Activated T-helper 17 cell treated with anti-CD3 and anti-CD28 coated beads, Interleukin-2, amount 50 U/mL, for 72 hours (primary cell): ENCODE measurements around the gene NCR3LG1. TPM values are rescaled to one million over a fixed set of nuclear protein-coding genes. Genes with fewer than 3 reads are reported as not detected.

Experiments
- ATAC-seq: fragments of 150-1000 bp; cut with Tn5 transposase; replicated peaks from 2 replicates; pipeline ENCODE4 v1.10.0; 2021; ENCODE audit warnings: mild to moderate bottlenecking, moderate library complexity
- H3K27ac Mint-ChIP-seq: one replicate; pipeline ENCODE4 v1.8.0; 2022; ENCODE audit warnings: mixed read lengths
- H3K27me3 Mint-ChIP-seq: one replicate; pipeline ENCODE4 v1.8.0; 2022; ENCODE audit warnings: mixed read lengths
- H3K36me3 Mint-ChIP-seq: one replicate; pipeline ENCODE4 v1.8.0; 2022; ENCODE audit warnings: low read depth, mild to moderate bottlenecking, mixed read lengths
- H3K4me1 Mint-ChIP-seq: one replicate; pipeline ENCODE4 v1.8.0; 2022; ENCODE audit warnings: mixed read lengths
- H3K4me3 Mint-ChIP-seq: one replicate; pipeline ENCODE4 v1.8.0; 2022; ENCODE audit warnings: mild to moderate bottlenecking, mixed read lengths
- H3K9me3 Mint-ChIP-seq: one replicate; pipeline ENCODE4 v1.8.0; 2022; ENCODE audit warnings: mixed read lengths
- total RNA-seq, 2 donors: library from RNA; stranded (reverse); gene quantifications; one replicate each; pipeline ENCODE4 v1.2.3, GENCODE V29; 2022

The NCR3LG1 gene
- total RNA-seq, 2 donors from 2014 or later: 0.73 to 0.95 TPM

GRCh38 chr11:17383461-17383860, 31.9 kb downstream of the NCR3LG1 start:
- H3K27me3 Mint-ChIP-seq: no peaks in the 10 kb centered on the region
- no peak overlapping the region for H3K4me3 Mint-ChIP-seq
- no peak overlapping the region for H3K27ac Mint-ChIP-seq
- ATAC-seq: no peak
- H3K36me3 Mint-ChIP-seq: no peaks in the 10 kb centered on the region
- no peaks in the 10 kb centered on the region for H3K9me3 Mint-ChIP-seq
- H3K4me1 Mint-ChIP-seq: no peaks in the 10 kb centered on the region

- no peak overlapping the region for H3K4me3 Mint-ChIP-seq
- H3K27ac Mint-ChIP-seq: no peak overlapping the region
- peak; percentile 62 for ATAC-seq
- H3K27me3 Mint-ChIP-seq: no peaks in the 10 kb centered on the region
- H3K9me3 Mint-ChIP-seq: no peaks in the 10 kb centered on the region
- H3K36me3 Mint-ChIP-seq: no peaks in the 10 kb centered on the region
- no peaks in the 10 kb centered on the region for H3K4me1 Mint-ChIP-seq
Measured at GRCh38 chr11:17384002-17384511, 32.5 kb downstream of the NCR3LG1 start.

GRCh38 chr11:17385492-17385891, 33.9 kb downstream of the NCR3LG1 start:
- no peak for ATAC-seq
- no peak overlapping the region for H3K27ac Mint-ChIP-seq
- H3K4me1 Mint-ChIP-seq: no peaks in the 10 kb centered on the region
- H3K4me3 Mint-ChIP-seq: no peak overlapping the region
- H3K9me3 Mint-ChIP-seq: no peaks in the 10 kb centered on the region
- no peaks in the 10 kb centered on the region for H3K36me3 Mint-ChIP-seq
- no peaks in the 10 kb centered on the region for H3K27me3 Mint-ChIP-seq

GRCh38 chr11:17385926-17386325, 34.3 kb downstream of the NCR3LG1 start:
- no peak for ATAC-seq

GRCh38 chr11:17386331-17387084, 34.9 kb downstream of the NCR3LG1 start:
- Mint-ChIP-seq H3K4me1 (no peaks in the 10 kb centered on the region), H3K4me3 (no peak overlapping the region), H3K27ac (no peak overlapping the region), H3K9me3 (no peaks in the 10 kb centered on the region), H3K27me3 (no peaks in the 10 kb centered on the region), H3K36me3 (no peaks in the 10 kb centered on the region)
- peak; percentile 33 for ATAC-seq

More at GRCh38 chr11:17385926-17386325, 34.3 kb downstream of the NCR3LG1 start:
- H3K4me3 Mint-ChIP-seq: no peak overlapping the region
- no peak overlapping the region for H3K27ac Mint-ChIP-seq
- no peaks in the 10 kb centered on the region for H3K27me3 Mint-ChIP-seq
- no peaks in the 10 kb centered on the region for H3K4me1 Mint-ChIP-seq
- no peaks in the 10 kb centered on the region for H3K36me3 Mint-ChIP-seq
- no peaks in the 10 kb centered on the region for H3K9me3 Mint-ChIP-seq

GRCh38 chr11:17387254-17387653, 35.7 kb downstream of the NCR3LG1 start:
- Mint-ChIP-seq H3K4me3 (peak overlapping the region; percentile 59), H3K4me1 (no peaks in the 10 kb centered on the region), H3K27ac (no peak overlapping the region), H3K9me3 (no peaks in the 10 kb centered on the region), H3K27me3 (no peaks in the 10 kb centered on the region), H3K36me3 (no peaks in the 10 kb centered on the region)
- ATAC-seq: no peak

GRCh38 chr11:17387811-17388210, 36.2 kb downstream of the NCR3LG1 start:
- Mint-ChIP-seq H3K27me3 (no peaks in the 10 kb centered on the region), H3K9me3 (no peaks in the 10 kb centered on the region), H3K27ac (no peak overlapping the region), H3K4me1 (no peaks in the 10 kb centered on the region), H3K36me3 (no peaks in the 10 kb centered on the region), H3K4me3 (peak overlapping the region; percentile 59)
- ATAC-seq: no peak

GRCh38 chr11:17388609-17389210, 37.1 kb downstream of the NCR3LG1 start, which contains the start of gene KCNJ11:
TSS of gene KCNJ11 (minus strand) at chr11:17388659. CDS start at chr11:17388091, 568 bp downstream.
- peak; percentile 66 for ATAC-seq
- Mint-ChIP-seq H3K4me3 (peak within 1 kb of the TSS; percentile 59), H3K27ac (no peak within 1 kb of the TSS), H3K4me1 (no peaks in the 10 kb centered on the region), H3K27me3 (no peaks in the 10 kb centered on the region), H3K36me3 (no peaks in the 10 kb centered on the region), H3K9me3 (no peaks in the 10 kb centered on the region)

GRCh38 chr11:17389211-17389956, 37.8 kb downstream of the NCR3LG1 start:
- Mint-ChIP-seq H3K4me3 (peak overlapping the region; percentile 59), H3K27me3 (no peaks in the 10 kb centered on the region), H3K4me1 (no peaks in the 10 kb centered on the region), H3K27ac (no peak overlapping the region), H3K9me3 (no peaks in the 10 kb centered on the region), H3K36me3 (no peaks in the 10 kb centered on the region)
- peak; percentile 82 for ATAC-seq

- Mint-ChIP-seq H3K27me3 (no peaks in the 10 kb centered on the region), H3K36me3 (no peaks in the 10 kb centered on the region), H3K4me1 (no peaks in the 10 kb centered on the region), H3K4me3 (peak overlapping the region; percentile 59), H3K27ac (no peak overlapping the region), H3K9me3 (no peaks in the 10 kb centered on the region)
- ATAC-seq: no peak
Measured at GRCh38 chr11:17389957-17390649, 38.5 kb downstream of the NCR3LG1 start.

GRCh38 chr11:17391493-17392355, 40.1 kb downstream of the NCR3LG1 start:
- H3K36me3 Mint-ChIP-seq: no peaks in the 10 kb centered on the region
- no peak for ATAC-seq
- no peak overlapping the region for H3K4me3 Mint-ChIP-seq

GRCh38 chr11:17392872-17393271, 41.3 kb downstream of the NCR3LG1 start:
- no peaks in the 10 kb centered on the region for H3K4me1 Mint-ChIP-seq
- no peaks in the 10 kb centered on the region for H3K36me3 Mint-ChIP-seq
- H3K27ac Mint-ChIP-seq: no peak overlapping the region
- H3K4me3 Mint-ChIP-seq: no peak overlapping the region
- ATAC-seq: no peak
- no peaks in the 10 kb centered on the region for H3K27me3 Mint-ChIP-seq
- no peaks in the 10 kb centered on the region for H3K9me3 Mint-ChIP-seq

More at GRCh38 chr11:17391493-17392355, 40.1 kb downstream of the NCR3LG1 start:
- no peak overlapping the region for H3K27ac Mint-ChIP-seq
- no peaks in the 10 kb centered on the region for H3K9me3 Mint-ChIP-seq
- no peaks in the 10 kb centered on the region for H3K27me3 Mint-ChIP-seq
- H3K4me1 Mint-ChIP-seq: no peaks in the 10 kb centered on the region

GRCh38 chr11:17393472-17393871, 41.9 kb downstream of the NCR3LG1 start:
- Mint-ChIP-seq H3K27ac (no peak overlapping the region), H3K4me3 (no peak overlapping the region), H3K9me3 (no peaks in the 10 kb centered on the region)

More at GRCh38 chr11:17393472-17393871, 41.9 kb downstream of the NCR3LG1 start:
- H3K27me3 Mint-ChIP-seq: no peaks in the 10 kb centered on the region
- no peaks in the 10 kb centered on the region for H3K36me3 Mint-ChIP-seq
- ATAC-seq: no peak
- no peaks in the 10 kb centered on the region for H3K4me1 Mint-ChIP-seq
